GM19099 (cell line): ENCODE measurements around the gene ABCE1.

ENCODE experiments used
- POLR2A ChIP-seq: IDR thresholded peaks from 3 replicates; pipeline ENCODE4 v1.6.1; 2011; ENCODE audit warnings: low read depth; ENCODE audit not compliant: insufficient read length; ENCODE audit errors: extremely low read depth

The ABCE1 gene

DNA sequence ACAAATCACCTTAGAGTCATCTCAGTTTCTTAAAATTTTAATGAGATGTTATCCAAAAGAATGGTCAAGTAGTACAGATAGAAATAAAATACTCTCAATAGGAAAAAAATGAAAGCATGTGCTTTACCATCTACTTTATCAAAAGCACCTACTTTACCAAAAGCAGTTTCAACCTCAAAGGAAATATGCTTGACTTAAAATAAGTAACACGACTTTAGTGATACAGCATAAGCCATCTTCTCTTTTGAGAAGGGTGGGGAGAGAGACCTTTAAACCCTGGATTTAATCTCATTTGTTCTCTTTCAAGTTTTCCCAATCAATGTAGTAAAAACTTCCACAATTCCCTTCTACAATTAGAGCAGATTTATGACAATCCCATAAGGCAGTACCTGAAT, 55.8 kb downstream of the ABCE1 start:
- no peak for TF ChIP-seq POLR2A

DNA sequence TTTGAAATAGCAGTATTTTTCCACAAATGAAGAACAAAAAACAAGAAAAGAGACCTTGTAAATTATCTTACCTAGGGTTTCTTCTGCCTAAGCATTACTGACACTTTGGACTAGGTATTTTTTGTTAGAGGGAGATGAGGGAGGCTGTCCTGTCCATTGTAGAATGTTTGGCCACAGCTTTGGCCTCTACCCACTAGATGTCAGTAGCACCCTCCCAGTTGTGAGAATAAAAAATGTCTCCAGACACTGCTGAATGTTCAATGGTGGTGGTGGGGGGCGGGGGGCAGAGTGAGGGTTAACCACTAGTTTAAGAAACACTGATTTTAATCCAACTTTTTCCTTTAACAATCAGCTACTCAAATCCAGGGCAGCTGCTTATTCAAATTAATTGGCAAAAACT, 56.5 kb downstream of the ABCE1 start:
- no peak for TF ChIP-seq POLR2A

DNA sequence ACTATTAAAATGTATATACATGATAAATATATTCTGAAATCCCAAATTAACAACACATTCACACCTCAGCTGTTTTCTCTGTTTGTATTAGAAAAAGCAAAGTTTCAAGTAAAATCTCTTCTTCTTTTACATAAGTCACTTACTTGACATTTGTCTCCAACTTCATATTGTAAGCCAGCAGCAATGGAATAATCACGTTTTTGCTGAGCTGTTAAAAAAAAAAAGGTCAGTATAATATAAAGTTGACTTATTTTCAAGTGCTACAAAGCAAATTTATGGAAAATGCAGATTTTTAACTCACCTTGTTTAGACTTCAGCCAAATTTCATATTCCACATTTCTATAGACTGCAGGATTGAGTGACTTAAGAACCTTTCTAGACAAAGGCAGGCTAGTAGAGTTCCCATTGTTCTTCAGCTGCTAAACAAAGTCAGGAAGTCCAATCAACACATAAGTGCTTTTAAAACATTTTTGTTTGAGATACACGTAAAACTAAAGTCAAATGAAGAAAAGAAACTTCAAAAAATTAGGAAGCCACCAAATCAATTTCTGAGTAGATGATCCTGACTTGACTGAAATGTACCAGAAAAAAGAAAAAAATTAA, 57.3 kb downstream of the ABCE1 start:
- no peak for TF ChIP-seq POLR2A

DNA sequence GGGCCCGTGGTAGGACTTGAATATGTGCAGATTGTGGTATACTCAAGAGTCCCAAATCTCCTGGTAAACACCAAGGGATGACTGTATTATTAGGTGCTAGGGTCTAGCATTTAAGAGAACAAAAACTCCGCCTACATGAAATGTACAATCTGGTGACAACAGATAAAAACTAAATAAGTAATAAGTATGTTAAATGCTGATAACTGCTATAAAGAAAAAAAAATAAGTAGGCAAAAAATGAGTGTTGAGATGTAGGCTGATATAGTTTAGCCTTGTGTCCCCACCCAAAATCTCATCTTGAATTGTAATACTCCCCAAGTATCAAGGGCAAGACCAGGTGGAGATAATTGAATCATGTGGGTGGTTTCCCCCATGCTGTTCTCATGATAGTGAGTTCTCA, 58.9 kb downstream of the ABCE1 start:
- TF ChIP-seq POLR2A, result no peak

DNA sequence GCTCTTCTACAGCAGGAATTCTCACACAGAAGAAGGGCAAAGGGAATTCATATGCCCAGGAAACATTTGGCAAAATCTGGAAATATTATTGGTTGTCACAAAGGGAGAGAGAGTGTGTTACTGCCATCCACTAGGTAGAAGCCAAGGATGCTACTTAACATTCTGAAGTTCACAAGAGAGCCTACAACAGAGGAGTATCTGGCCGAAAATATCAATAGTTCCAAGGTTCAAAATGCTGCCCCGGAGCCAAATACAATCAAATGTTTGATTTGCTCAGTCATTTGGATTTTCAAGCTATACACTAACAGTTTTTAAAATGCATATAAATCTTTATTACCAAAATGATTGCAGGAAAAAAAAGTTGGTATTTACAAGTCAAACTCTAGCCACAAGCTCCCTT, 63.4 kb downstream of the ABCE1 start:
- no peak for TF ChIP-seq POLR2A

DNA sequence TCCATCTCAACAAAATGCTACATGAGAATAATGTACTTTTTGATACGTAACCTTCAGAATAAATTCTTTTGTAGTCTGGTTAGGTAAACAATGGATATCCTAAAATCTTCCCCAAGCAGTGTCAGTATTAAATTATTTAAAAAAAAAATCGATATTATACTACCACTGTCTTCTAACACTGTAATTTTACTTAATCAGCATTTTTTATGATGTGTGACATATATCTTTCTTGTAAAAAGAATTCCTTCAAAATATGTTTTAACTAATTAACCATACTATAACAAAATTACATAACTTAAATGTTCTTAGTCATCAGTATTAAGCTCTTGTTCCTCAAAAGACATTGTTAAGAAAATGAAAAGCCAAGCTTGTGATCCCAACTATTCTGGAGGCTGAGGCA, 69.8 kb downstream of the ABCE1 start:
- TF ChIP-seq POLR2A, result no peak

DNA sequence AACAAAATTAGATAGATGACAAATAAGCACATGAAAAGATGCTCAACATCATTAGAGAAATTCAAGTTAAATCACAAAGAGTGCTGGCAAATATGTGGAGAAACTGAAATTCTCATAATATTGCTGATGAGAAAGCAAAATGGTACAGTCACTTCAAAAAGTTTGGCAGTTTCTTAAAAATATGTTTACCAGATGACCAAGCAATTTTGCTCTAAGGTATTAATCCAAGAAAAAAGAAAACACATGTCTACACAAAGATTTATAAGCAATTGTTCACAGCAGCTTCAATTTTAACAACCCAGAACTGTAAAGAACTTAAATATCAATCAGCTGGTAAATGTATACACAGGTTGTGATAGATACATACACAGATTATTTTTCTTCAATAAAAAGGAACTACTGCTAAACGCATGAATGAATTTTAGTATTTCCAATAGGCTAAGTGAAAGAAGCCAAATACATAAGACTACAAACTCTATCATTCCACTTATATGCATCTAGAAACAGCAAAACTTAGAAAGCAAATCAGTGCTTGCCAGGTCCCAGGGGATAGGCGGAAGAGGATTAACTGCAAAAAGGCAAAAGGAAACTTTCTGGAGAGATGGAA, 70.6 kb downstream of the ABCE1 start:
- no peak for TF ChIP-seq POLR2A

DNA sequence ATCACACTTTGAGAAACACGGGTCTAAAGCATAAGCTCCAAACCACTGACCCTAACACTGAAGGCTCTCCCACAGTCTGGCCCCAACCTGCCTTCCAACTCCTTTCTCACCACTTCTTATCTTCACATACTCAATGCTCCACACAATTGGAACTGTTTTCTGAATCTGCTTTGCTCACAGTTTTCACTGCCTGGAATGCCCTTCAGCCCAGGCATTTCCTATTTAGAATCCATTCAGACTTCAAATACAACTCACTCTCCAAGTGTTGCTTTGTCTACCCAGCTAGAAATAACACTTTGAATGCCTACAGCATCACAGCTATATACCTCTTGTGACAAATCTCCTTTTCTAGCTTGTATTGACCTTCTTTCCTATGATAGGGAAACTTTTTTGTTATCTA, 72.1 kb downstream of the ABCE1 start:
- TF ChIP-seq POLR2A, result no peak

DNA sequence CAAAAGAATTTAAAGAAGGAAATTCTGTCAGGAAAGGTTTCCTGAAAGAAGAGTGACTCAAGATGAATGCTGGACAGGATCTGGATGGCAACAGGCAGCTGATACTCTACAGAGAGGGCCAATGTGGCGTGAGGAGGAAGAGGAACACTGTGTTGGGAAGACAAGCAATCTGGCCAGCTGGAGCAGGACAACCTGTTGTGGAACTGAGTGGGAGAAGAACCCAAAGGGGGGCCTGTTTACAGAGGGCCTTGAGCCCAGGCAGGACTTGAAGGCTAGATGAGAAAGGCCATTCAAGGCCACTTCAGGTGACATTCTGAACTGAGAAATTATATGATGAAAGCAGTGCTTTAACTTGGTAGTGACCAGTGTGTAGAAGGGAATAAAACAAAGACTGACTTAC, 73.8 kb downstream of the ABCE1 start:
- no peak for TF ChIP-seq POLR2A

DNA sequence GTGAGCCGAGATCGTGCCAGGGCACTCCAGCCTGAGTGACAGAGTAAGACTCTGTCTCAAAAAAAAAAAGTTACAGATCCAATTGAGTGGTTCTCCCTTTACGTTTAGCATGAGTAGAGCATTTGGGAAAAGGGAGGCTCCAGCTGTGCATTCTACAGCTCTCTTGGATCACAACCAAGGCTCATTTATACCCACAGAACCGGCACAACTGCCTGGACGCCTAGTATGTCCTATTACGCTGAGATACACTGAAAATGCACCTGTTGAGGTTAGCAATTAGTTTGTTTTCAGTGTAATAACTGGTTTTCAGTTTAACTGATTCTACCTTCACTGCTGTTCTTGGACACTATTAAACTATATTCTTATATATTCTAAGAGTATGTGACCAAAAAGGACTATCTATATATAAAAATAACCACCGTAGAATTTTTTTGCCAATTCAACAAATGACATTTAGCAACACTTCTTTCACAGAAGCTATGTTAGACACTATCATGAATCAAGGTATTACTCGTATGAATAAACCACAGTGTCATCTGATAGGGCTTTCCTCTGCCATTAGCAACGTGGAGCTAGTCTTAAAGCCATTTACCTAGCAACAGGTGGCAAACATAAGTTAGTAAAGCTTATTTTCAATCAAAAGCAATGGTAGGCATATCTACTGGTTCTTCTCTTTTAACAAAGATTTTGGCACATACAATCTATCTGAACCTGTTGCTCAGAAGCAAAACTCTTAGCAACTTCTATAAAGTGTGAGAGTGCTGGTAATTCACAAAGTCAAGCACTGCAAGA, 78.7 kb downstream of the ABCE1 start:
- TF ChIP-seq POLR2A, result no peak

DNA sequence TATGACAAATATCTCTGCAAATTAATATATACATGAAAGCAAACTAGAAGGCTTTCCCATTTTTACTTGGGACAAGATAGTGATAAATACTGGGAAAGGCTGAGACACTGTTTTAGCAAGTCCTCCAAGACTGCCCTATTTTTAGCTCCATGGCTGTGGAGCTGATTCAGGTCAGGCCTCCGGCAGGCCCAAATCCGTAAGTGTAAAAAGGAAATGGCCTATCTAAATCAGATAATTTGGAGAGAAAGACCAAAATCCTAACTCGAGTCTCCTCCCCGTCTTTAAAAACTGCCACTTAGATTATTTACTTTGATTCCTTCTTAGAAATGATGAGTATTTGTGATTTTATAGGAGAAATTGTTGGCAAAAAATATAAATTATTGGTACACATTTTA, 79.4 kb downstream of the ABCE1 start:
- no peak for TF ChIP-seq POLR2A

DNA sequence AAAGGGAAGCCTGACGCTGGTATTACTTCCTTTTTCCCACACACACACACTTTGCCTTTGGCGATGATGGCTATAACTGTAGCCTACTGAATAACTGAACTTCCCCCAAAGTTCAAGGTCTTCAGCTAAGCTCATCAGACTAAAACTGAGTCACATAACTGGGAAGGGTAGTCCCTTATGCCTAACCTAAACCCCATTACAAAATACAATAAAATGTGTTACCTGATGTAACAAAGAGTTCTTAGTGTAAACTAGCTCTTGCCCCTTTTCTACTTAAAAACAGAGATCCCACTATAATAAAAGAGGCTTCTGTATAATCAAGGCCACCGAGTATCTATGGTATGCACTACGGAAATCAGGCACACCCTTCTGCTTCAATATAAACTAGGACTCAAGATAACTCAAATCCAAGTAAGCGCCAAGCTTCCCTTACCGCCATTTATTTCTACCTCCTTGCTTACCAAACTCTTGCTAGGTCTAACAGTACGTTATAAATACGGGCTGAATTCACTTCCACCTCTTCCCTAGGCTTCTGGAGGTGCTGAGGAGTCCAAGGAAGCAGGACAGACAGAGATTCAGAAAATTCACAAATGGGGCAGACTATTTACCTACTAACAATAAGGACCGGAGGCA, 79.9 kb downstream of the ABCE1 start:
- peak; percentile 20 for TF ChIP-seq POLR2A

DNA sequence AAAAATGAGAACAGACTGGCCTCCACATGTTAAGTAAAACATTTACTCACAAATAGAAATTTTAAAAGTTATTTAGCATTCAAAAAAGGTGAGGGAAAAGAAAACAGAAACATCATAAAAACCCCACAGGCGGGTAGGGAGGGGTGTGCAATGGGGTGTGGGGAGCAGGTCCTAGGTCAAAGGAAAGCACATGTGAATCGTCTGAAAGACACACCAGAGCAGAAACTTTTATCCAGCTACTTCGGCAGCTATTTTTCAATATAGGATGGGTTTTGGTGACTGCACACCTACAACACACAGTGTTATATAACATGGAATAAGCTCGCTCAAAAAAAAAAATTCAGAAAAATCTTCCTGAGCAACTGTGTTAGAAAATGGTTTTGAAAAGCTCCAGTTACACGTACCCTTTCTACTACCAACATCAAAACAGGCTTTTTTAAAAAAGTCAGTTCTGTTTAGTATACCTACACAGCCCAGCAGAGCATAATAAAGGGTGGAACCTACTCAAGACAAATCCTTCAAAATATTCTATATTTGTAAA, 80.7 kb downstream of the ABCE1 start:
- no peak for TF ChIP-seq POLR2A
